ENCODE measurements around the gene PRRC2C.
"Not testable (repeated sequence)": the region's sequence is repeated elsewhere in the genome, so short reads cannot be mapped to it uniquely, and the experiment has no call there.

PRRC2C gene

DNA sequence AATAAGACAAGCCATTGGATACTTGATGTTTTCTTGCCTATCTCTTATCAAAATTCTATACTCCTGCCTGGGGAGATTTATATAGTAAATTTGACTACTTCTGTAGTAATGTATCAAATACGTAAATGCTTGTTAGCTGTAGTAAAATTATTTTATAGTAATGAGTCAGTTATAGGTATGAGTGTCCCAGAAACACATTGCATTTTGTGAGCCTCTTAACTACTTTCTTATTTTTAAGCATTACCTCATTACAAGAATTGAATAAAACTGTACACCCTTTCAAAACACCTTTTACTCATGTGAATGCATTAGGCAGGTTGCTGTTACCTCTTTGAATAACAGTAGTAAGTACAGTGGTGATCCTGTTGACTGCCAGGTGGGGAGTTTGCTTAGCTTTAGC lies 28.4 kb downstream of the PRRC2C start:
- H3K4me3 Mint-ChIP-seq: no peak overlapping the region
- H3K9me3 Mint-ChIP-seq: no peaks in the 10 kb centered on the region
- peaks cover 21 to 38% of the 10 kb centered on the region in 2 donors for H3K36me3 Mint-ChIP-seq
- ATAC-seq (replicated peaks) (no peak), DNase-seq (no peak)
- peaks cover 17 to 48% of the 10 kb centered on the region in 2 donors for H3K4me1 Mint-ChIP-seq
- no peak overlapping the region for H3K27ac Mint-ChIP-seq
- no peaks in the 10 kb centered on the region for H3K27me3 Mint-ChIP-seq

DNA sequence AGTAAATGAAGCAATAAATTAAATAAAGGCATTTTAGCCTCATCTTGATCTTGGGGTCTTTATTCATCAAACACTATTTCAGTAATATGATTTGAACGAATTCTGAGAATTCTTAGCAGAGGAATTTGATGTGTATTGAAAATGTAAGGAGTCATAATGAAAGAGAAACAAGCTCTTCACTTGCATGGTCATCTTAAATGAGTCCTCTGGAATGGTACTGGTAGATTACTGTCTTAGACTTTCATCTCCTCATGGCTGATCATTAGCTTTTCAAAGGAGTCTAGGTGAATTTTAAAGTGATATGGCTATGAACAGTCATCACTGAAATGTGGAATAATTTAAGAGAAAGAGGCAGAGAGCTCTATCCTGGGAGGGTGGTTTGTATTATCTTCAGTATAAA lies 30.0 kb downstream of the PRRC2C start:
- Mint-ChIP-seq H3K4me1 (peaks cover 11 to 34% of the 10 kb centered on the region in 2 donors), H3K9me3 (no peaks in the 10 kb centered on the region), H3K36me3 (peaks cover 21 to 38% of the 10 kb centered on the region in 2 donors), H3K27ac (peak overlapping the region; percentile 62), H3K4me3 (no peak overlapping the region), H3K27me3 (no peaks in the 10 kb centered on the region)
- DNase-seq: no peak
- ATAC-seq (replicated peaks): no peak

DNA sequence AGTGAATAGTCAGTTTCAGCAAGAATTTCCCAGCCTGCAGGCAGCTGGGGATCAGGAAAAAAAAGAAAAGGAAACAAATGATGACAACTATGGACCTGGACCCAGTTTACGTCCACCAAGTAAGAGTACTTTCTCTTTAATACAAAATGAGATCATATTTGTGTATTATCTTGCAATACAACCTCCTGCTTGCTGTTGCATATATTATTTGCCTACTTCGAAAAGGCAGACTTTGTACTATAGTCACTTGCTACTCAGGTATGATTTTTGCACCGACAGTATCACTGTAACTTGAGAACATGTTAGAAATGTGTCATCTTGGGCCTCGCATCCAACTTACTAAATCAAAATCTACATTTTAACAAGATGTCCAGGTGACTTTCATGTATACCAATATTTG lies 30.4 kb downstream of the PRRC2C start:
- ATAC-seq (replicated peaks) (no peak), DNase-seq (no peak)
- peaks cover 6 to 30% of the 10 kb centered on the region in 2 donors for H3K4me1 Mint-ChIP-seq
- no peak overlapping the region for H3K27ac Mint-ChIP-seq
- no peaks in the 10 kb centered on the region for H3K9me3 Mint-ChIP-seq
- H3K4me3 Mint-ChIP-seq: no peak overlapping the region
- no peaks in the 10 kb centered on the region for H3K27me3 Mint-ChIP-seq
- H3K36me3 Mint-ChIP-seq: peaks cover 21 to 35% of the 10 kb centered on the region in 2 donors

DNA sequence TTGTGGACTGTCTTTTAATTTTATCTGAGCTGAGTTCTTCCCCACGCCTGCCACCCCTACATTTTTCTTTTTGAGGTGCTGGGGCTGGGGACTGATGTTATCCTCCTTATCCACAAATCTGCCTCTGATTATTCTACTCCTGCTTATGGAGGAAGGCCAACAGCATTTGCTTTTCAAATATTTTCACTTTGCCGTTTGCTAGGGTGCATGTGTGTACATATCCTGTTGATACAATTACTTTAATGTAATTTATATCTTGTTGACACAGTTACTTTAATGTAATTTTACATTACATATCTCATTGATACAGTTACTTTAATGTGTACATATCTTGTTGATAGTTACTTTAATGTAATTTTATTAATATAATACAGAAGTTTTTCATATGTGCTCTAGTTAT lies 36.2 kb downstream of the PRRC2C start:
- Mint-ChIP-seq H3K4me1 (no peaks in the 10 kb centered on the region), H3K27ac (no peak overlapping the region), H3K36me3 (peaks cover 12 to 26% of the 10 kb centered on the region in 2 donors), H3K4me3 (no peak overlapping the region), H3K27me3 (no peaks in the 10 kb centered on the region), H3K9me3 (no peaks in the 10 kb centered on the region)
- no peak for ATAC-seq (replicated peaks)
- no peak for DNase-seq

DNA sequence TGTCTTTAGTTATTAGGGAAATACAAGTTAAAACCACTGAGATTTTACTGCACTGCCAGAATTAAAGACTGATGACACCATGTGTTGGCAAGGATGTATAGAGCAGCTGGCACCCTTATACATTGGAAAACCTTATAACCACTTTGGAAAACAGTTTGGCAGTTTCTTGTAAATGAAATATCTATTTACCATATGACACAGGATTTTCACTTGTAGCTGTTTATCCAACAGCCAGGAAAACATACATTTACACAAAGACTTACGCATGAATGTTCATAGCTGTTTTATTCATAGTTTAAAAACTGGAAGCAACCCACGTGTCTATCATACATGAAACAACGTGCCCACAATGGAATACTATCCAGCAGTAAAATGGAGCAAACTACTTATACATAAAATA lies 45.3 kb downstream of the PRRC2C start:
- Mint-ChIP-seq H3K4me3 (no peak overlapping the region), H3K27me3 (no peaks in the 10 kb centered on the region), H3K9me3 (no peaks in the 10 kb centered on the region), H3K27ac (no peak overlapping the region), H3K36me3 (peaks cover 34 to 49% of the 10 kb centered on the region in 2 donors), H3K4me1 (peaks cover 0 to 3% of the 10 kb centered on the region in 2 donors)
- ATAC-seq (replicated peaks) (no peak), DNase-seq (no peak)

DNA sequence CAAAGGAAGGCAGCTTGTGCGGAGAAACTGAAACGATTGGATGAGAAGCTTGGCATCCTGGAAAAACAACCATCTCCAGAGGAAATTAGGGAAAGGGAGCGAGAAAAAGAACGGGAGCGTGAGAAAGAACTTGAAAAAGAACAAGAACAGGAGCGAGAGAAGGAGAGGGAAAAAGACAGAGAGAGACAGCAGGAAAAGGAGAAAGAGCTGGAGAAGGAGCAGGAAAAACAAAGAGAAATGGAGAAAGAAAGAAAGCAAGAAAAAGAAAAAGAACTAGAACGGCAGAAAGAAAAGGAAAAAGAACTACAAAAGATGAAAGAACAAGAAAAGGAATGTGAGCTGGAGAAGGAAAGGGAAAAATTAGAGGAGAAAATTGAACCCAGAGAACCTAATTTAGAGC lies 47.2 kb downstream of the PRRC2C start:
- Mint-ChIP-seq H3K36me3 (peaks cover 43 to 56% of the 10 kb centered on the region in 2 donors), H3K27me3 (no peaks in the 10 kb centered on the region), H3K4me3 (no peak overlapping the region), H3K27ac (peak overlapping the region; percentile 15), H3K4me1 (peaks cover 0 to 3% of the 10 kb centered on the region in 2 donors), H3K9me3 (no peaks in the 10 kb centered on the region)
- ATAC-seq (replicated peaks) (no peak), DNase-seq (no peak)

DNA sequence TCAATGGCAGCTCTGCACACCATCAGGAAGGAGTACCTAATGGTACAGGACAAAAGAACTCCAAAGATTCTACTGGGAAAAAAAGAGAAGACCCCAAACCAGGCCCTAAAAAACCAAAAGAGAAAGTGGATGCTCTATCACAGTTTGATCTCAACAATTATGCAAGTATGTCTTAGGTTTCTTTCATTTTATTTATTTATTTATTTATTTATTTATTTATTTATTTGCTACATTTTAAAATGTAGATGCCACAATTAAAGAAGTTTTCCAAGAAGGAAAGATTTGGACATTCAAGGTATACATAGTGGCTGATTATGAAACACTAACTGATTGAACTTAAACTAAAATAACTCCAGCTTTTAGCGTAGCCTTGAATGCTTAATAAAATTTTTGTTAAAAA lies 60.2 kb downstream of the PRRC2C start:
- Mint-ChIP-seq H3K27ac (peak overlapping the region; percentile 25), H3K9me3 (no peaks in the 10 kb centered on the region), H3K36me3 (peaks cover 38 to 53% of the 10 kb centered on the region in 2 donors), H3K27me3 (no peaks in the 10 kb centered on the region), H3K4me3 (no peak overlapping the region), H3K4me1 (peaks cover 3 to 14% of the 10 kb centered on the region in 2 donors)
- no peak for DNase-seq
- no peak for ATAC-seq (replicated peaks)

DNA sequence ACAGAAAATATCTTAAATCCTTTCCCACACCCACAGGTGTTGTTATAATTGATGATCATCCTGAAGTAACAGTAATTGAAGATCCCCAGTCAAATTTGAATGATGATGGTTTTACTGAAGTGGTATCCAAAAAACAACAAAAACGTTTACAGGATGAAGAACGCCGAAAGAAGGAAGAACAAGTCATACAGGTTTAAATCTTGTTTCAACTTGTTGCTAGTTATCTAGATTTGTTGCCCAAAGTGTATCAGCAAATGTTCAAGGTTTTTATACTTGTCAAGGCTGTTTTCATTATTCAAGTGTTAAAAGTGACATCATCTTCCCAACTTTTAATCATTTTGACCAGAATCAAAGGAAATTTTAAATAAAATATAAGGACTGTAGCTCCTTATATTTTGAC lies 64.7 kb downstream of the PRRC2C start:
- ATAC-seq (replicated peaks): no peak
- Mint-ChIP-seq H3K36me3 (peaks cover 55 to 78% of the 10 kb centered on the region in 2 donors), H3K4me3 (no peak overlapping the region), H3K4me1 (peaks cover 7 to 18% of the 10 kb centered on the region in 2 donors), H3K27me3 (no peaks in the 10 kb centered on the region), H3K27ac (no peak overlapping the region), H3K9me3 (no peaks in the 10 kb centered on the region)
- no peak for DNase-seq

DNA sequence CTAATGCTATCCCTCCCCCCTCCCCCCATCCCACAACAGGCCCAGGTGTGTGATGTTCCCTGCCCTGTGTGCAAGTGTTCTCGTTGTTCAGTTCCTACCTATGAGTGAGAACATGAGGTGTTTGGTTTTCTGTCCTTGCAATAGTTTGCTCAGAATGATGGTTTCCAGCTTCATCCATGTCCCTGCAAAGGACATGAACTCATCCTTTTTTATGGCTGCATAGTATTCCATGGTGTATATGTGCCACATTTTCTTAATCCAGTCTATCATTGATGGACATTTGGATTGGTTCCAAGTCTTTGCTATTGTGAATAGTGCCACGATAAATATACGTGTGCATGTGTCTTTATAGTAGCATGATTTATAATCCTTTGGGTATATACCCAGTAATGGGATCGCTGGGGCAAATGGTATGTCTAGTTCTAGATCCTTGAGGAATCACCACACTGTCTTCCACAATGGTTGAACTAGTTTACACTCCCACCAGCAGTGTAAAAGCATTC lies 65.3 kb downstream of the PRRC2C start:
- Mint-ChIP-seq H3K4me1 (peaks cover 9 to 18% of the 10 kb centered on the region in 2 donors), H3K36me3 (peaks cover 58 to 80% of the 10 kb centered on the region in 2 donors)
- not testable (repeated sequence) for H3K27me3 Mint-ChIP-seq; H3K27ac Mint-ChIP-seq; DNase-seq; H3K4me3 Mint-ChIP-seq; H3K9me3 Mint-ChIP-seq; ATAC-seq (replicated peaks)

DNA sequence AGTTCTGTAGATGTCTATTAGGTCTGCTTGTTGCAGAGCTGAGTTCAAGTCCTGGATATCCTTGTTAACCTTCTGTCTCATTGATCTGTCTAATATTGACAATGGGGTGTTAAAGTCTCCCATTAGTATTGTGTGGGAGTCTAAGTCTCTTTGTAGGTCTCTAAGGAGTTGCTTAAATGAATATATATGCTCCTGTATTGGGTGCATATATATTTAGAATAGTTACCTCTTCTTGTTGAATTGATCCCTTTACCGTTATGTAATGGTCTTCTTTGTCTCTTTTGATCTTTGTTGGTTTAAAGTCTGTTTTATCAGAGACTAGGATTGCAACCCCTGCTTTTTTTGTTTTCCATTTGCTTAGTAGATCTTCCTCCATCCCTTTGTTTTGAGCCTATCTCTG lies 68.6 kb downstream of the PRRC2C start:
- Mint-ChIP-seq H3K36me3 (peaks cover 70 to 88% of the 10 kb centered on the region in 2 donors), H3K4me1 (peaks cover 11 to 18% of the 10 kb centered on the region in 2 donors)
- not testable (repeated sequence) for H3K4me3 Mint-ChIP-seq; DNase-seq; H3K9me3 Mint-ChIP-seq; ATAC-seq (replicated peaks); H3K27ac Mint-ChIP-seq; H3K27me3 Mint-ChIP-seq

DNA sequence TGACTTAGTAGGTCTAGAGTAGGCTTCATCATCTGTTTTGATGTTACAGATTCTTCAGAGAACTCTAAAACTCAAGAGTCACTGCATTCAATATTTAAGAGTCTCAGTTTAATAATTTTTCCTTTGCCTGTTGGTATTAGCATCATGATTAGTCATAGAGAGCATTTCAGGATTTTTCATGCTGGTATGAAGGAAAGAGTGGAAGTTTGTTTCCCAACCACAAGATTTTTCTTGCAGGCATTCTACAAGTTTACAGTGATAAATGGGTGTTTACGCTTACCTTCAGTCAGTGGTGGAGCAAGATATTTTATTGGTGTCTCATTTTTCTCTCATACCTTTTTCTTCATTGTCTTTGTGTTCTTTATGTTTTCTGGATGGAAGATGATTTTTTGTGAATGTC lies 78.3 kb downstream of the PRRC2C start:
- ATAC-seq (replicated peaks) (no peak), DNase-seq (no peak)
- no peak overlapping the region for H3K4me3 Mint-ChIP-seq
- no peaks in the 10 kb centered on the region for H3K9me3 Mint-ChIP-seq
- no peak overlapping the region for H3K27ac Mint-ChIP-seq
- H3K4me1 Mint-ChIP-seq: peaks cover 2 to 6% of the 10 kb centered on the region in 2 donors
- peaks cover 17% of the 10 kb centered on the region in 2 donors for H3K36me3 Mint-ChIP-seq
- no peaks in the 10 kb centered on the region for H3K27me3 Mint-ChIP-seq

DNA sequence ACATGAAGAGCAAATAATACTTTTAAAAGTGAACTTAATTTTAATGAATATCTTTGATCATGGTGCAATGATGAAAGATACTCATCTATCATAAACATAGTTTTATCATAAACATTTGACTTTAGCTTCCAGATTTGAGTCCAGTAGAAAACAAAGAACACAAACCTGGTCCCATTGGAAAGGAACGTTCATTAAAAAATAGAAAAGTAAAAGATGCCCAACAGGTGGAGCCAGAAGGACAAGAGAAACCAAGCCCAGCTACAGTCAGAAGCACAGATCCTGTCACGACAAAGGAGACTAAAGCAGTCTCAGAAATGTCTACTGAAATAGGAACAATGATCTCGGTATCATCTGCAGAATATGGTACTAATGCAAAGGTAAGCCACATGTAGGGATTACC lies 81.1 kb downstream of the PRRC2C start:
- DNase-seq (no peak), ATAC-seq (replicated peaks) (no peak)
- Mint-ChIP-seq H3K4me1 (peaks cover 2 to 6% of the 10 kb centered on the region in 2 donors), H3K27ac (no peak overlapping the region), H3K9me3 (no peaks in the 10 kb centered on the region), H3K36me3 (peaks cover 16 to 17% of the 10 kb centered on the region in 2 donors), H3K27me3 (no peaks in the 10 kb centered on the region), H3K4me3 (no peak overlapping the region)

DNA sequence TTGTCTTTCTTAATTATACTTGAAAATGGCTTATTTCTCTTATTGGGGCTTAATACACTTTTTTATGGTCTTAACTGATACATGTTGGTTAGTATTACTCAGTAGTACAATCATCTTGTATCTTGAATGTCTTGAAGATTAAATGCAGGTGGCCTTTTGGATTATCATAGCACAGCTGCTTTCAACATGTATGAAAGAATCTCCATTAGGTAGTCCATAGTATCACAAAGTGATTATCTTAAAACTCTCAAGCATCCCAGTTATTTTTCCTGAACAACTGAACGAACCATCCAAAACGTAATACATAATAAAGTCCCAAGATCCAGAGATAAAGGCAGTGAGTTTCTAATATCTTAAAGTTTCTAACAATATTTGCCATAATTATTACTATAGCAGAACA lies 85.0 kb downstream of the PRRC2C start:
- Mint-ChIP-seq H3K4me1 (peaks cover 0 to under 1% of the 10 kb centered on the region in 2 donors), H3K27ac (peak overlapping the region; percentile 20), H3K9me3 (no peaks in the 10 kb centered on the region), H3K4me3 (no peak overlapping the region), H3K27me3 (no peaks in the 10 kb centered on the region), H3K36me3 (peaks cover 25 to 30% of the 10 kb centered on the region in 2 donors)
- ATAC-seq (replicated peaks) (no peak), DNase-seq (no peak)

DNA sequence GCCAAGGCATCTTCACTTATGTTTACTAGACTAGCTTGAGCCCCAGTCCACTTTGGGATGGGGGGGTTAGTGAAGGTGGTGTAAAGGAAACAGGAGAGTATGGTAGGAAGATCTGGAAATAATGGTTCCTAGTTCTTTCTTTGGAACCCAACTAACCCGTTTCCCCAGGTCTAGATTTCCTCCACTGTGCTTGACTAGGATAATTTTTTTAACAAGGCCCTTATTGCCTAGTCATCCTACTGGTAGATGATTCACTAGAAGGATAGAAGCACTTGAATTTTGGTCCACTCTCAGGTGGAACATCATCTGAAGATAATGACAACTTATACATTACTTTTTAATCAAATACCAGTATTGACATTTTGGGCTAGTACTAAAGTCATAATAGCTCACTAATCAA lies 90.8 kb downstream of the PRRC2C start:
- Mint-ChIP-seq H3K9me3 (no peaks in the 10 kb centered on the region), H3K4me1 (peaks cover 7 to 10% of the 10 kb centered on the region in 2 donors), H3K27me3 (no peaks in the 10 kb centered on the region), H3K36me3 (peaks cover 38 to 49% of the 10 kb centered on the region in 2 donors), H3K4me3 (no peak overlapping the region), H3K27ac (no peak overlapping the region)
- ATAC-seq (replicated peaks): no peak
- DNase-seq: no peak

DNA sequence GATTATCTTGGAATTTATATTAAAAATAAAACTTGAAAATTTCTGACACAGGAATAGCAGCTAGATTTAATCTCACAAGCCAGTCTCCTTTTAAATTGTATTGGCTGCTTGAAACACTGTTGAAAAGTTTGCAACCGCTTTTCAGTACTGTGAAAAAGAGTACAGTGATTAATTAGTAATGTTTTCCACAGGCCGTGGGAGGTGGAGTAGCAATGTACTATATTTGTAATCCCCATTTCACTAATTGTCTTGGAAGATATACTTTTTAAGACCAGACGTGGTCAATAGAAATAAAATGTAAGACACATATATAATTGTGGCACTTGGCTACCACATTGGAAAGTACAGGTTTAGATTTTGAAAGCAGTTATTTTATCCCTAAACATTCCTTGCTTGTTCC lies 95.9 kb downstream of the PRRC2C start:
- DNase-seq (no peak), ATAC-seq (replicated peaks) (no peak)
- no peak overlapping the region for H3K4me3 Mint-ChIP-seq
- H3K36me3 Mint-ChIP-seq: peaks cover 25 to 47% of the 10 kb centered on the region in 2 donors
- peaks cover 8 to 10% of the 10 kb centered on the region in 2 donors for H3K4me1 Mint-ChIP-seq
- peak overlapping the region; percentile 82 for H3K27ac Mint-ChIP-seq
- no peaks in the 10 kb centered on the region for H3K27me3 Mint-ChIP-seq
- H3K9me3 Mint-ChIP-seq: no peaks in the 10 kb centered on the region

DNA sequence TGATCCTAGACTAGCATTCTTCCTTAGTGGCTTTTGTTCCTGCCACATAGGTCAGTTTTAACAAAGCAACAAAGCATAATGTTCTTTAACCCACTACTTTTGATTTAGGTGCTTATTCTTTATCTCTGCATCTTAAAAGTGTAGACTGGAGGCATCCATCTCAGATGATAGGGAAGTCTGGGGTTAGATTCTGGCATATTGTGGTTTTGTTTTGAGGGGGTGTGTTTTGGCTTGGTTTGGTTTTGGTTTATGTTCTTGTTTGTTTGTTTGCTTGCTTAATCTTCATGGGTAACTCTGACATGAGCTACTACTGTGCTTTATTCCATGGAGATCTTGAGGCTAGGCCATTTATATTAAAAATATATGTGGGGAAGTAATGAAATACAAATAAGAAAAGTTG lies 96.4 kb downstream of the PRRC2C start:
- H3K4me3 Mint-ChIP-seq: no peak overlapping the region
- DNase-seq (no peak), ATAC-seq (replicated peaks) (no peak)
- no peaks in the 10 kb centered on the region for H3K27me3 Mint-ChIP-seq
- peaks cover 8 to 10% of the 10 kb centered on the region in 2 donors for H3K4me1 Mint-ChIP-seq
- no peaks in the 10 kb centered on the region for H3K9me3 Mint-ChIP-seq
- peak overlapping the region; percentile 82 for H3K27ac Mint-ChIP-seq
- peaks cover 23 to 48% of the 10 kb centered on the region in 2 donors for H3K36me3 Mint-ChIP-seq

Data from stimulated activated naive B cell treated with anti-CD40 and anti-IgM and Interleukin-4, amounts not matched to agents 10 μg/mL and 1 μg/mL and 100 μg/mL, for 72 hours (primary cell).